Thyroid gland (tissue), 4 donors: ENCODE measurements around the gene WNT3.

Source experiments
- POLR2A ChIP-seq, 2 donors: fragments of 450-650 bp; IDR thresholded peaks; one replicate each; pipeline ENCODE4 v1.6.1; 2017; ENCODE audit warnings: antibody characterized with exemption in 2 of 2, mild to moderate bottlenecking in 2 of 2, moderate library complexity in 1 of 2
- TF ChIP-seq, protein P1 (sequence below), 6 experiments: fragments of 200-600 bp in 3 of 6; fragments of 450-650 bp in 3 of 6; sonication (generic) in 3 of 6; IDR thresholded peaks; one replicate each; pipeline ENCODE4 v1.5.1; 2016 to 2019; ENCODE audit warnings: antibody characterized with exemption in 6 of 6, mild to moderate bottlenecking in 2 of 6, inconsistent platforms in 1 of 6, moderate library complexity in 1 of 6

DNA sequence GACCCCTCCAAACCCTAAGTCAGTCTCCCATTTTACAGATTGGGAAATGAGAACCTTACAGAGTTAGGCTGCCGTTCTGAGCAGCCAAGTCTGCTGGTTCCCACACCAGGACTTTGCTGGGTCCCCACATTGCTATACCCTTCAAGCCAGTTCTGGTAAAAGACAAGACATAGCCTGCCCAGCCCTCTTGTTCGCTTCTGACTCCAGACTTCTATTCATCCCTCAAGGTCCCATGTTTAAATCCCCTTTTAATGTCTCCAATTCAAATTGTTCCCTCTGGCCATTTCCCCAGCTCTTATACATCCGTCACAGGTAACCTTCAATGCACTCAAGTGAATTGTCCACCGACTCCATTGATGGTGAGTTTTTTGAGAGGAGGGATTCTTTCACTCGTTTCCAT lies 30.2 kb downstream of the WNT3 start:
- TF ChIP-seq, protein P1, sequence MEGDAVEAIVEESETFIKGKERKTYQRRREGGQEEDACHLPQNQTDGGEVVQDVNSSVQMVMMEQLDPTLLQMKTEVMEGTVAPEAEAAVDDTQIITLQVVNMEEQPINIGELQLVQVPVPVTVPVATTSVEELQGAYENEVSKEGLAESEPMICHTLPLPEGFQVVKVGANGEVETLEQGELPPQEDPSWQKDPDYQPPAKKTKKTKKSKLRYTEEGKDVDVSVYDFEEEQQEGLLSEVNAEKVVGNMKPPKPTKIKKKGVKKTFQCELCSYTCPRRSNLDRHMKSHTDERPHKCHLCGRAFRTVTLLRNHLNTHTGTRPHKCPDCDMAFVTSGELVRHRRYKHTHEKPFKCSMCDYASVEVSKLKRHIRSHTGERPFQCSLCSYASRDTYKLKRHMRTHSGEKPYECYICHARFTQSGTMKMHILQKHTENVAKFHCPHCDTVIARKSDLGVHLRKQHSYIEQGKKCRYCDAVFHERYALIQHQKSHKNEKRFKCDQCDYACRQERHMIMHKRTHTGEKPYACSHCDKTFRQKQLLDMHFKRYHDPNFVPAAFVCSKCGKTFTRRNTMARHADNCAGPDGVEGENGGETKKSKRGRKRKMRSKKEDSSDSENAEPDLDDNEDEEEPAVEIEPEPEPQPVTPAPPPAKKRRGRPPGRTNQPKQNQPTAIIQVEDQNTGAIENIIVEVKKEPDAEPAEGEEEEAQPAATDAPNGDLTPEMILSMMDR (IDR thresholded peaks at IDR 0.05), result no peak
- TF ChIP-seq POLR2A (IDR thresholded peaks at IDR 0.05), result no peak
